Measurements from ENCODE around the gene KASH5.

DNA sequence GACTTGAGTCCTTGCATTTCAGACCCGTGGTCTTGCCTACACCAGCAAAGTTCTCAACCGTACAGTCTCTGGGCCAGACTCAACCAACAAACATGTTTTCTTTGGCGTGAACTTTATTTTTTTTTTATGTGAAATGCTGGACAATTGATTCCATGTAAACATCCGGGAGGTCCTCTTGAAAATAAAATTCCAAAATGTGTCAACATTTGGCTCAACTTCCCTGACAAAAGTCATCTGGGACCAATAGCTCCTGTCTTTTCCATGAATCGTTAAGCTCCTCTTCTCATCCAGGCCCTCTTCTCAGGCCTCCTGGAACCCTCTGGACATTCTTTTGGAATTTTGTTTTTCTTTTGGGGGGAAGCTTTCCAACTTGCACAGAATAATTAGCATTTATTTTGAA lies 67.7 kb downstream of the KASH5 start:
- TF ChIP-seq CTCF (IDR thresholded peaks at IDR 0.05) (no peak), POLR2A (IDR thresholded peaks at IDR 0.05) (no peak)

Data from testis (tissue), 2 donors.